Measurements from ENCODE around the gene SHLD2.
"Not testable (repeated sequence)": the region's sequence is repeated elsewhere in the genome, so short reads cannot be mapped to it uniquely, and the experiment has no call there.

Gene SHLD2

GRCh38 chr10:87092861-87093631, 2.0 kb upstream of the SHLD2 start:
- DNase-seq (ENCODE audit: low spot score) = peak; percentile 39
- no peak for TF ChIP-seq CTCF (IDR thresholded peaks at IDR 0.05; ENCODE audit: extremely low read depth, missing control alignments)

GRCh38 chr10:87093632-87094372, 1.2 kb upstream of the SHLD2 start:
- TF ChIP-seq CTCF (IDR thresholded peaks at IDR 0.05; ENCODE audit: extremely low read depth, missing control alignments) = no peak
- peak; percentile 63 for DNase-seq (ENCODE audit: low spot score)

GRCh38 chr10:87095236-87095945, 385 bp downstream of the SHLD2 start:
- no peak for TF ChIP-seq CTCF (IDR thresholded peaks at IDR 0.05; ENCODE audit: extremely low read depth, missing control alignments)
- DNase-seq (ENCODE audit: low spot score) = peak; percentile 84

GRCh38 chr10:87101996-87102395, 7.0 kb downstream of the SHLD2 start:
- no peak for TF ChIP-seq CTCF (IDR thresholded peaks at IDR 0.05; ENCODE audit: extremely low read depth, missing control alignments)
- no peak for DNase-seq (ENCODE audit: low spot score)

DNA sequence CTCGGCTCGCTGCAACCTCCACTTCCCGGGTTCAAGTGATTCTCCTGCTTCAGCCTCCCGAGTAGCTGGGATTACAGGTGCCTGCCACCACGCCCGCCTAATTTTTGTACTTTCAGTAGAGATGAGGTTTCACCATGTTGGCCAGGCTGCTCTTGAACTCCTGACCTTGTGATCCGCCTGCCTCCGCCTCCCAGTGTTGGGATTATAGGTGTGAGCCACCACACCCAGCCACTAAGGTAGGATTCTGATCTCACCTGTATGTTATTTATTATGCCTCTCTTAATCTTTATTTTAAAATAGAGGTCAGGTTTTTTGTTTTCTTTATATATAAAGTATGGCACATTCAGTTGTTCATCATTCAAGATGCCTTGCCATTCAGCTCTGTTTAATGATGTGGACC, 9.7 kb downstream of the SHLD2 start:
- DNase-seq (ENCODE audit: low spot score) = not testable (repeated sequence)

- DNase-seq (ENCODE audit: low spot score) = no peak
- TF ChIP-seq CTCF (IDR thresholded peaks at IDR 0.05; ENCODE audit: extremely low read depth, missing control alignments) = no peak
Observed at GRCh38 chr10:87105446-87106124, 10.6 kb downstream of the SHLD2 start.

GRCh38 chr10:87118122-87118521, 23.1 kb downstream of the SHLD2 start:
- DNase-seq (ENCODE audit: low spot score) = not testable (repeated sequence)

GRCh38 chr10:87119029-87119428, 24.0 kb downstream of the SHLD2 start:
- not testable (repeated sequence) for DNase-seq (ENCODE audit: low spot score)

- DNase-seq (ENCODE audit: low spot score) = not testable (repeated sequence)
Observed at GRCh38 chr10:87123351-87123750, 28.3 kb downstream of the SHLD2 start.

- not testable (repeated sequence) for DNase-seq (ENCODE audit: low spot score)
Observed at GRCh38 chr10:87127048-87127447, 32.0 kb downstream of the SHLD2 start.

GRCh38 chr10:87127607-87128156, 32.7 kb downstream of the SHLD2 start:
- not testable (repeated sequence) for DNase-seq (ENCODE audit: low spot score)

GRCh38 chr10:87132176-87132575, 37.2 kb downstream of the SHLD2 start:
- not testable (repeated sequence) for DNase-seq (ENCODE audit: low spot score)

- not testable (repeated sequence) for DNase-seq (ENCODE audit: low spot score)
Observed at GRCh38 chr10:87133936-87134335, 38.9 kb downstream of the SHLD2 start.

Data from GM20000 (cell line).